K562 (cell line): Measurements from ENCODE around the gene HIPK2. TPM values are rescaled to one million over a fixed set of nuclear protein-coding genes. Genes with fewer than 3 reads are reported as not detected.

ENCODE experiments used
- CBX2 ChIP-seq: fragments of 200-600 bp; sonication (generic); IDR thresholded peaks from one replicate; pipeline ENCODE4 v1.6.1; 2012; ENCODE audit warnings: mild to moderate bottlenecking, low read length, inconsistent platforms; ENCODE audit not compliant: insufficient read depth, poor library complexity, severe bottlenecking
- EGR1 ChIP-seq: fragments of 450-650 bp; conservative IDR thresholded peaks from 2 replicates; pipeline ENCODE4 v1.6.1; 2017; ENCODE audit warnings: mild to moderate bottlenecking
- HNRNPLL ChIP-seq: fragments of 200-400 bp; formaldehyde crosslinking; IDR thresholded peaks from 2 replicates; pipeline ENCODE4 v1.6.1; 2017; ENCODE audit warnings: low read length, low read depth, mild to moderate bottlenecking; ENCODE audit not compliant: poor library complexity, severe bottlenecking
- KLF1 ChIP-seq: fragments of 450-650 bp; IDR thresholded peaks from 2 replicates; pipeline ENCODE4 v1.6.1; 2016; ENCODE audit warnings: missing genetic modification characterization, missing compliant biosample characterization
- TAF1 ChIP-seq: IDR thresholded peaks from 2 replicates; pipeline ENCODE4 v1.6.1; 2011; ENCODE audit warnings: mild to moderate bottlenecking, low read length, moderate library complexity; ENCODE audit not compliant: insufficient read depth, control insufficient read depth, severe bottlenecking; ENCODE audit errors: extremely low read depth
- ZBTB17 ChIP-seq: fragments of 450-650 bp; formaldehyde crosslinking; IDR thresholded peaks from 2 replicates; pipeline ENCODE4 v1.4.0; 2020; ENCODE audit warnings: mild to moderate bottlenecking
- polyA plus RNA-seq, 8 experiments: library from polyadenylated mRNA; depleted of rRNA in 4 of 8; stranded (reverse) in 5 of 8; unstranded in 3 of 8; fragments of >200 nt; fragmentation: Nextera tagmentation in 2 of 8; fragmentation: Illumina TruSeq in 1 of 8; extraction: Ambion mirVana in 2 of 8; extraction: Trizol in 1 of 8; gene quantifications; 2 replicates each; pipeline versions ENCODE4 v1.2.1 to v1.2.3, GENCODE V29; 2011 to 2014; ENCODE audit warnings: inconsistent platforms in 1 of 8, missing spikeins in 1 of 8
- total RNA-seq, 7 experiments: library from RNA; depleted of rRNA in 6 of 7; stranded (reverse); fragments of >200 nt in 6 of 7; fragmentation: Illumina TruSeq in 2 of 7; extraction: Trizol in 2 of 7; gene quantifications; 2 replicates each; pipeline versions ENCODE4 v1.2.1 to v1.2.3, GENCODE V29; 2011 to 2021; ENCODE audit warnings: low replicate concordance in 1 of 7
- TF ChIP-seq, protein P1 (sequence below), 2 experiments: fragments of 450-650 bp in 1 of 2; sonication (generic) in 1 of 2; formaldehyde crosslinking in 1 of 2; IDR thresholded peaks; 2 replicates each; pipeline versions ENCODE4 v1.7.1 to v1.9.0; 2016 to 2022; ENCODE audit warnings: inconsistent platforms in 1 of 2, mild to moderate bottlenecking in 1 of 2, missing genetic modification reagents in 1 of 2
- TF ChIP-seq, protein P2 (sequence below): fragments of 250-450 bp; sonication (Bioruptor Pico); IDR thresholded peaks from 2 replicates; pipeline ENCODE4 v1.4.0; 2020; ENCODE audit warnings: borderline replicate concordance
- TF ChIP-seq, protein P3 (sequence below): fragments of 450-650 bp; formaldehyde crosslinking; conservative IDR thresholded peaks from 2 replicates; pipeline ENCODE4 v1.4.0; 2022; ENCODE audit warnings: mild to moderate bottlenecking, missing genetic modification characterization
- TF ChIP-seq, protein P4 (sequence below): fragments of 450-650 bp; IDR thresholded peaks from 2 replicates; pipeline ENCODE4 v1.6.1; 2016; ENCODE audit warnings: antibody characterized with exemption

HIPK2 gene
- total and polyA plus RNA-seq, 9 of the 15 experiments (the other 6 are each of a cell fraction or from before 2014, with no cell fraction given): 0.69 to 19.8 (median 5.1) TPM

DNA sequence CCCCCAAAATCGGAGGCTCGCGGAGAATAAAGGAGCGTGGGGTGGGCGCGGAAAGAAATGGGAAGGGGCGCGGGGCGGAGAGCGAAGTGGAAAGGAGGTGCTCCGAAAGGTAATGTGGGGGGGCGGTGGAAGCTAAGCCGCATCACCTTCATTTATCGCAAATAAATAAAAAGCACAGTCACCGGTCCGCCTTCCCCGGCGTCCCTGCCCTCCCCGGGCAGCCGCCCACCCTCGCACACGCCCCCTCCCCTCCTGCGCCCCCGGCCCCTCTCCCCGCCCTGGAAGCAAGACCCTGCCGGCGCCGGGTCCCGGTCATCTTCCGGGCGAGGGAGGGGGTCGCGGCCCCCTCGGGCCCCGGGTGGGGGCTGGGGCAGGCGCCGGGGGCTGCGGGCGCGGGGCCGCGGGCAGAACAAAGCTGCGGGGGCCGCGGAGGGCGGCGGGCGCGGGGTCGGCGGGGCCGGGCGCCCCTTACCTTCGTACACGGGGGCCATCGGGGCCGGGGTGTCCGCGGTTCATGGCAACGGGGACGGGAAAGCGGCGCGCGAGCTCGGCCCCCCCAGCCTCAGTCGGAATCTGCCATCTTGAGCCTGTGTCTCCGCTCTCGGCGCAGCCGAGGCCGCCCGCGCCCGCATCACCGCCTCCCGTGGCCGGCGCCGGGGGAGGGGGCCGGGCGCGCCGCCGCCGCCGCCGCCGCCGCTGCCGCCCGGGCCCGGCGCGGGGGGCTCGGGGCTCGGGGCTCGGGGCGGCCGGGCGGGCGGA, 486 bp downstream of the HIPK2 start (continued):
- TF ChIP-seq CBX2 (no peak), EGR1 (0 out of 2 replicates have a peak, but pooled peaks have one; percentile 21), HNRNPLL (peak; percentile 70), ZBTB17 (peak; percentile 12; the same call in 1 of the 2 replicates), KLF1 (tag) (no peak), TAF1 (peak; percentile 23)
- TF ChIP-seq, protein P1, sequence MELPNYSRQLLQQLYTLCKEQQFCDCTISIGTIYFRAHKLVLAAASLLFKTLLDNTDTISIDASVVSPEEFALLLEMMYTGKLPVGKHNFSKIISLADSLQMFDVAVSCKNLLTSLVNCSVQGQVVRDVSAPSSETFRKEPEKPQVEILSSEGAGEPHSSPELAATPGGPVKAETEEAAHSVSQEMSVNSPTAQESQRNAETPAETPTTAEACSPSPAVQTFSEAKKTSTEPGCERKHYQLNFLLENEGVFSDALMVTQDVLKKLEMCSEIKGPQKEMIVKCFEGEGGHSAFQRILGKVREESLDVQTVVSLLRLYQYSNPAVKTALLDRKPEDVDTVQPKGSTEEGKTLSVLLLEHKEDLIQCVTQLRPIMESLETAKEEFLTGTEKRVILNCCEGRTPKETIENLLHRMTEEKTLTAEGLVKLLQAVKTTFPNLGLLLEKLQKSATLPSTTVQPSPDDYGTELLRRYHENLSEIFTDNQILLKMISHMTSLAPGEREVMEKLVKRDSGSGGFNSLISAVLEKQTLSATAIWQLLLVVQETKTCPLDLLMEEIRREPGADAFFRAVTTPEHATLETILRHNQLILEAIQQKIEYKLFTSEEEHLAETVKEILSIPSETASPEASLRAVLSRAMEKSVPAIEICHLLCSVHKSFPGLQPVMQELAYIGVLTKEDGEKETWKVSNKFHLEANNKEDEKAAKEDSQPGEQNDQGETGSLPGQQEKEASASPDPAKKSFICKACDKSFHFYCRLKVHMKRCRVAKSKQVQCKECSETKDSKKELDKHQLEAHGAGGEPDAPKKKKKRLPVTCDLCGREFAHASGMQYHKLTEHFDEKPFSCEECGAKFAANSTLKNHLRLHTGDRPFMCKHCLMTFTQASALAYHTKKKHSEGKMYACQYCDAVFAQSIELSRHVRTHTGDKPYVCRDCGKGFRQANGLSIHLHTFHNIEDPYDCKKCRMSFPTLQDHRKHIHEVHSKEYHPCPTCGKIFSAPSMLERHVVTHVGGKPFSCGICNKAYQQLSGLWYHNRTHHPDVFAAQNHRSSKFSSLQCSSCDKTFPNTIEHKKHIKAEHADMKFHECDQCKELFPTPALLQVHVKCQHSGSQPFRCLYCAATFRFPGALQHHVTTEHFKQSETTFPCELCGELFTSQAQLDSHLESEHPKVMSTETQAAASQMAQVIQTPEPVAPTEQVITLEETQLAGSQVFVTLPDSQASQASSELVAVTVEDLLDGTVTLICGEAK (IDR thresholded peaks at IDR 0.05): no peak
- TF ChIP-seq, protein P1 (CRISPR knock-in tag; IDR thresholded peaks at IDR 0.05): no peak
- TF ChIP-seq, protein P2, sequence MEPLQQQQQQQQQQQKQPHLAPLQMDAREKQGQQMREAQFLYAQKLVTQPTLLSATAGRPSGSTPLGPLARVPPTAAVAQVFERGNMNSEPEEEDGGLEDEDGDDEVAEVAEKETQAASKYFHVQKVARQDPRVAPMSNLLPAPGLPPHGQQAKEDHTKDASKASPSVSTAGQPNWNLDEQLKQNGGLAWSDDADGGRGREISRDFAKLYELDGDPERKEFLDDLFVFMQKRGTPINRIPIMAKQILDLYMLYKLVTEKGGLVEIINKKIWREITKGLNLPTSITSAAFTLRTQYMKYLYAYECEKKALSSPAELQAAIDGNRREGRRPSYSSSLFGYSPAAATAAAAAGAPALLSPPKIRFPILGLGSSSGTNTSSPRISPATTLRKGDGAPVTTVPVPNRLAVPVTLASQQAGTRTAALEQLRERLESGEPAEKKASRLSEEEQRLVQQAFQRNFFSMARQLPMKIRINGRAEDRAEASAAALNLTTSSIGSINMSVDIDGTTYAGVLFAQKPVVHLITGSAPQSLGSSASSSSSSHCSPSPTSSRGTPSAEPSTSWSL (CRISPR knock-in tag): no peak
- TF ChIP-seq, protein P3, sequence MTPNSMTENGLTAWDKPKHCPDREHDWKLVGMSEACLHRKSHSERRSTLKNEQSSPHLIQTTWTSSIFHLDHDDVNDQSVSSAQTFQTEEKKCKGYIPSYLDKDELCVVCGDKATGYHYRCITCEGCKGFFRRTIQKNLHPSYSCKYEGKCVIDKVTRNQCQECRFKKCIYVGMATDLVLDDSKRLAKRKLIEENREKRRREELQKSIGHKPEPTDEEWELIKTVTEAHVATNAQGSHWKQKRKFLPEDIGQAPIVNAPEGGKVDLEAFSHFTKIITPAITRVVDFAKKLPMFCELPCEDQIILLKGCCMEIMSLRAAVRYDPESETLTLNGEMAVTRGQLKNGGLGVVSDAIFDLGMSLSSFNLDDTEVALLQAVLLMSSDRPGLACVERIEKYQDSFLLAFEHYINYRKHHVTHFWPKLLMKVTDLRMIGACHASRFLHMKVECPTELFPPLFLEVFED (CRISPR knock-in tag): no peak
- TF ChIP-seq, protein P4, sequence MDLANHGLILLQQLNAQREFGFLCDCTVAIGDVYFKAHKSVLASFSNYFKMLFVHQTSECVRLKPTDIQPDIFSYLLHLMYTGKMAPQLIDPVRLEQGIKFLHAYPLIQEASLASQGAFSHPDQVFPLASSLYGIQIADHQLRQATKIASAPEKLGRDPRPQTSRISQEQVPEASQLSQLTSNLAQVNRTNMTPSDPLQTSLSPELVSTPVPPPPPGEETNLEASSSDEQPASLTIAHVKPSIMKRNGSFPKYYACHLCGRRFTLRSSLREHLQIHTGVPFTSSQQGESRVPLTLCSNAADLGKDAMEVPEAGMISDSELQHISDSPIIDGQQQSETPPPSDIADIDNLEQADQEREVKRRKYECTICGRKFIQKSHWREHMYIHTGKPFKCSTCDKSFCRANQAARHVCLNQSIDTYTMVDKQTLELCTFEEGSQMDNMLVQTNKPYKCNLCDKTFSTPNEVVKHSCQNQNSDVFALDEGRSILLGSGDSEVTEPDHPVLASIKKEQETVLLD: peak; percentile 34; the same call in 1 of the 2 replicates
